HG02970 (cell line): ENCODE data around the gene TMEM132D.

Source experiments
- ATAC-seq: cut with Tn5 transposase; IDR thresholded peaks from one replicate; pipeline ENCODE4 v1.9.1; 2021; ENCODE audit warnings: mild to moderate bottlenecking, moderate library complexity, moderate number of reproducible peaks; ENCODE audit not compliant: unreplicated experiment, low FRiP score

TMEM132D gene

GRCh38 chr12:129152351-129153104 lies 751.3 kb downstream of the TMEM132D start:
- no peak for ATAC-seq

DNA sequence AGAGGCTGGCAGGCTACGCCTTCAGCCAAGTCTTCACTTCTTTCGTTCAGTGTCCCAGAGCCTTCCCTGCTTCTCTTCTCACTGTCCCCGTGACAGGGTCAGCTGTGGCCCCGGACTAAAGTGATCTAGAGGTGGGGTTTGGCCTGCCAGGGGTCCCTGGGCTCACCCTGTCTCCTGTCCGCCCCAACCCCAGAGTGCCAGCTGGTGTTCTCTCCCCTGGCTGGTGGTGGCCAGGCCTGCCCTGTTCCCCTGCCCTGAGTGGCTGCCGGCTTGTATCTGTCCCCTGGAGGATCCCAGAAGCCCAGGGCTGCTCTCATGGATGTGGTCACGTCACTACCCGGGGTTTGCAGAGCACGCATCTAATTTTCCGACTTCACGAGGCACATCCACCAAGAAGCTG lies 753.1 kb downstream of the TMEM132D start:
- no peak for ATAC-seq

- ATAC-seq: no peak
Observed at GRCh38 chr12:129145381-129145780, 758.4 kb downstream of the TMEM132D start.

DNA sequence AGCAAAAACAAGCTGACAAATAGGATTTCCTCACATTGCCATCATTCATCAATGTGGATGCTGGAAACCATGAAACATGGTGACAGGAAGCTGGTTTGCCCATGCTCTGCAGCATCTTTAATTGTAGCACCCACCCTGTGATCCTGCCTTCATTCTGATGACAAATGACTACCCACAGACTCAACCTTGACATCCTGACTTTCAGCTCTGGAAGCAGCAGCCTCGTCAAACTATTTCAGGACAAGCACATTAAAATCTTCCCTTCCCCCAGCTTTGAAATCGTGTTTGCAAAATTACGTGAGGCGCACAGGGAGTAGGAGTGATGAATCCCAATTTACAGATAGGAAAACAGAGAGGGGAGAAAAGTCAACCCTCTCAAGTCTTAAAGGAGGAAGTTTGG lies 765.0 kb downstream of the TMEM132D start:
- no peak for ATAC-seq

GRCh38 chr12:129136694-129137325 lies 767.0 kb downstream of the TMEM132D start:
- no peak for ATAC-seq

- ATAC-seq: no peak
Observed at GRCh38 chr12:129127771-129128170, 776.1 kb downstream of the TMEM132D start.

- ATAC-seq: no peak
Observed at GRCh38 chr12:129127211-129127610, 776.6 kb downstream of the TMEM132D start.

DNA sequence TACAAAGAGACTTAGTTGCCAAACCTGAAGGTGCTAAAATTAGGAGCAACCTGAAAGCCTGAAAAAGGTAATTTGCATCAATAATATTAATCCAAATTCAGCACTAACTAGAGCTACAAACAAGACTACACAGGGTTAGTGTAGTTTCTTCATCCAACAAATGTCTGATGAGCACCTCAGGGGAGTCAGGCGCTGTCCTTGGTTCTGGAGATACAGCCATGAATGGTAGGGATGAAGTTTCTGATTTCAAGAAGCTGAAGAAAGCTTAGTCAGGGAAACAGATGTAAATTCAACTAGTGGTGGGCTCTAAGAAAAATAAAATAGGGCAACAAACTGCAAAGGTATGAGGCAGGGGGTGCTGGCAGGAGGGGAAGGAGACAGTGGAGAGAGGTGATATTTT lies 784.3 kb downstream of the TMEM132D start:
- no peak for ATAC-seq

GRCh38 chr12:129115558-129115957 lies 788.3 kb downstream of the TMEM132D start:
- ATAC-seq: no peak

GRCh38 chr12:129110575-129110974 lies 793.2 kb downstream of the TMEM132D start:
- ATAC-seq: no peak

DNA sequence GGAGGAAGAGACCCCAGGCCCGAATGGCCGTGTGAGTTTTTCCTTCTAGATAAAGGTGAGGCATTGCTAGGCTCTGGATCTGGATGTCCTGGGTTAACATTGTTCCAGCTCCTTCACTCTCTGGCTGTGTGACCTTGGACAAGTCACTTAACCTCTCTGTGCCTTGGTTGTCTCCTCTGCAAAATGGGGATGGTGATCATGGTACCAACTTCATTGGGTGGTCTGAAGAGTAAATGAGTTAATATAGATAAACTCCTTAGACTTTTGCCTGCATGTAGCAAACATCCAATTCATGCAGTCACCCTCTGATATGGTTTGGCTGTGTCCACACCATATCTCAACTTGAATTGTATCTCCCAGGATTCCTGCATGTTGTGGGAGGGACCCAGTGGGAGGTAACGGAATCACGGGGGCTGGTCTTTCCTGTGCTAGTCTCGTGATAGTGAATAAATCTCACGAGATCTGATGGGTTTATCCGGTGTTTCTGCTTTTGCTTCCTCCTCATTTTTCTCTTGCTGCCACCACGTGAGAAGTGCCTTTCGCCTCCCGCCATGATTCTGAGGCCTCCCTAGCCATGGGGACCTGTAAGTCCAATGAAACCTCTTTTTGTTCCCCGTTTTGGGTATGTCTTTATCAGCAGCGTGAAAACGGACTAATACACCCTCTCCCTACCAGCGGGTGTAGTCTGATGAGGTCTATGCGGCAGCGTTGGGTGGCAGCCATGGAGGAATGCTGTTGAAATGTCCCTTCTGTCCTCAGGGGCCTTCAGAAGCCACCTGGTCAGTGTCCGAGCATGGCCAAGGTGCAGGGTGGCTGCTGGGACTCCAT lies 794.4 kb downstream of the TMEM132D start:
- no peak for ATAC-seq

DNA sequence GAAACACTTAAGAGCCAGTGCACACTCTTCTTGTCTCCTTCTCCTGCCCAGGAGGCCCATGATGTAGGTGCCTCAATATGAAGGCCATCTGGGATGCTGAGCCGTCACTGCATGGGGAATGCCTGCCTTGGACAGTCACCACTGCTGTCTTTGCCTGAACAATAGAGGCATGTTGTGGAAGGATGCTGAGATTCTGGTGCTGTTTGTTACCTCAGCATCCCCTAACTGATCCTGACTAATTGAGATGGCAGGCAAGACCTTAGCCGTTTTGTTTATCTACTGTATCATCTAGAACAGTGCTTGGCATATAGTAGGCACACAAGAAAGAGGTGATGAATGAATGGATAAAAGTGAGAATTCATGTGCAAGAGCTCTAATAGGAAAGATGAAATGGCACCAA lies 797.1 kb downstream of the TMEM132D start:
- no peak for ATAC-seq

DNA sequence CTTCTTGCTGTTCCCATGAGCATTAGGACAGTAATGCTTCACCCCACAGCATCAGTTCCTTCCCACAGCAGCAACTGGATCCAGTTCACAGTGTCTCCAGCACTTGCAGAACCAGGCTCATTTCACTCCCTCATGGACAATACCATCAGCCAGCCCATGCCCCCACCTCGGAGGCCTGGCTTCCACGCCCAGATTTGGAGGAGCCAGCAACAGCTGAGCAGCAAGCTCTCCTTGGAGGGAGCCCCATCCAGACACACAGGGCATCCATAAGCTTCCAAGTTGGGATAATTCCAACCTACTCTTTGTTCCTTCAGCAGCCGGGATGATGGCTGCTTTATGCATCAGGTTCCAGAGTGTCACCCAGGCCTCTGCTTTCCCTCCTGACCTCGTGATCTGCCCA lies 800.6 kb downstream of the TMEM132D start:
- no peak for ATAC-seq

- no peak for ATAC-seq
Observed at GRCh38 chr12:129102233-129102632, 801.6 kb downstream of the TMEM132D start.

DNA sequence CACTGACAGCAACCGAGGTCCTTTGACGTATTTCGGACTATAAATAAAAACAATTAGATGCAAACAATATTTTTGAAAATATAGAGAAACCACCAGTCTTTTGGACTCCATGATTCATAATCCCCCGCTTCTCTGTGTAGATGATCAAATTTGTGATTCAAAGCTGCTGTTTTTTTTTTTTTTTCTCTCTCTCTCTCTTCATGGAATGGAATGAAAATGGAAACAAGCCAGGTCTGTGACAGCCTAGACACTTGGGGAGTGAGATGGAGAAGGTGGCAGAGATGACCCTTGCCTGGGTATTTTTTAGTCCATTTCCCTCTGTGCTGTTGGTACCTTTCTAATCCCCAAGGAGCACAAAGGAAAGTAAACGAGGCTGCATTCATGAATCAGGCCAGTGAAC lies 802.0 kb downstream of the TMEM132D start:
- no peak for ATAC-seq

DNA sequence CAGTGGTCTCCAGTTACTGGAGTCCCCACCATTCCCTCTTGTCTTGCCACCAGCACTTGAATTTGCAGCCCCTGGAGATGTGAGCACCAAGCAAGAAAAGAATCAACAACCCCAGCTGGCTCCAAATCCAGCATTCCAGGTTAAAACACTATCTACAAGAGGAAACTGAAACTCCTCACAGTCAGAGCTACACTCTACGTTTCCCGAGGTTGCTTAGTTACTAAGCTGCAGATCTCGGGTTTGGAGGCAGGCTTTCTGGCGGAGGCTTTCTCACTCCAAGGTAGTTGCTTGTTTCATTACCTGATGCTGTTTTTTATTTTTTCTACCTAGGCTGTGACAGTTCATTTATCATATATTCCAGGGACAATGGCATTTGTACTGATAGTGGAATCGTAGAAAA lies 802.4 kb downstream of the TMEM132D start:
- no peak for ATAC-seq

DNA sequence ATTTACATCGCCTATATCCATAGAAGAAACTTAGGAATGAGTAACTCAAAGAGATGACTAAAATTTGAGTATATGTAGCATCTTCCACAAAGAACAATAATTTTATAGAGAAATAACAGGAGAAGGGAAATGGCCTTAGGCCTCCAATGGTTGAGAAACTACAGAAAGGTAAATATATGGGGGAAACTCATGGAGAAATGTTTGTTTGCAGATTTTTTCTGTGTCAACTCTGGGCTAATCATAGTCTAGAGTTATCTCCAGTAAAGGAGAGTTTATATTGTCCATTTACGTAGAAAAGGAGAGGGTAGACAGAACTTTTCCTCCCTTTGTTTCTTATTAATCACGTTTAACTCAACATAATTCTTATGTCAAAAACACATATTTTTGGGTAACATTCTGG lies 806.4 kb downstream of the TMEM132D start:
- ATAC-seq: no peak

DNA sequence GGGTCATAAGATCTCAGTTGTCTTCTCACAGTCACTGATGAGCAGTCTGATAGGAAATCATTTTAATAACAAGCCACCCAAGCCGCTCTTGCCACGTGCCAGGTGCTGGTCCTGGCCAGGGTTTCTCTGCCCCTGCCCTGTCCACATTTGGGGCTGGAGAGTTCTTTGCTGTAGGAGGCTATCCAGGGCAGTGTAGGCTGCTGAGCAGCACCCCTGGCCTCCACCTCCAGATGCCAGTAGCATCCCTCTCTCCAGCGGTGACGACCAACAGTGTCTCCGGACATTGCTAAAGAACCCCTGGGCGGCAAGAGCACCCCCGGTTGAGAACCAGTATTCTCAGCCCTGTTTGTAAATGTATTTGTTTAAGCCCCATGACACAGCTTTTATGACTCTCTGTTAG lies 806.9 kb downstream of the TMEM132D start:
- ATAC-seq: no peak

DNA sequence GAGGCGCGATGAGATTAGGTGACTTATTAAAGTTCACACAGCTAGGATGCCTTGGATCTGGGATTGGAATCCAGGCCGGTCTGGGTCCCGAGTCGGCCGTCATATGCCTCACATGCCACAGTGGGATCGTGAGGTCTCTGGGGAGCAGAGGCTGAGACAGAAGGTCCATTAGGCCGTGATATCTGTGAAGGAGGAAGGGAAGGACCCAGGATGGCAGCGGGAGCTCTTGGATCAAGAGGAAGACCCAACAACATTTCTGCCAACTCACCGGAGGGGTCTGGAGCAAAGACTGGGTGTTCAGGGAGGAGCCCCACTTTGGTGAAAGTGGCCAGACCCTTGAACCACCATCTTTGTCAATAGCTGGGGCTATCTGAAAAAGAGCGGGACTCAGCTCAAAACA lies 807.6 kb downstream of the TMEM132D start:
- ATAC-seq: no peak

GRCh38 chr12:129089576-129089975 lies 814.2 kb downstream of the TMEM132D start:
- no peak for ATAC-seq
